ENCODE measurements around the gene JUN.

DNA sequence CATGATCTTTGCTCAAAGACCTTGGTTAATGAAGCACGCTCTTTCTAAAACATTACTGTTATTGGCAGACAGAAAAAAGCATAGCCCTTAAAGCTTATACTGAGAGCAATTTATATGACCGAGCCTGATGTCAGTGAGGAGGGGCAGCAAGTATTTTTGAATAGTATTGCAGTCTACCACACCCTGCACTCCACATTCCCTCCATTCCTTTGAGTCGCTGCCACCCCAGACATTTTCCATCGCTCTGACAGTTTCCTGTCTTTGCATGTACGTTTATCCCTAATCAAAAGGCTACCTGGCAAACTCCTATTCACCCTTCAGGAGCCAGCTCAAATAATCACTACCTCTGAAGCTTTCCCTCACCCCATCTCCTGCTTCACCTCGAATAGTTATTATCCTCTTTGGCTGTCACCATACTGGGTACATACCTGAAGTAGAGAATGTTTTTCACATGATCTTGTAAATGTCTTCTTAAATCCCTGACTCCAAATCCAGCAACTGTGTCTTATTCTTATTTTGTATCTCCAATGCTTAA, 5.5 kb upstream of the JUN start:
- TF ChIP-seq, protein P1, sequence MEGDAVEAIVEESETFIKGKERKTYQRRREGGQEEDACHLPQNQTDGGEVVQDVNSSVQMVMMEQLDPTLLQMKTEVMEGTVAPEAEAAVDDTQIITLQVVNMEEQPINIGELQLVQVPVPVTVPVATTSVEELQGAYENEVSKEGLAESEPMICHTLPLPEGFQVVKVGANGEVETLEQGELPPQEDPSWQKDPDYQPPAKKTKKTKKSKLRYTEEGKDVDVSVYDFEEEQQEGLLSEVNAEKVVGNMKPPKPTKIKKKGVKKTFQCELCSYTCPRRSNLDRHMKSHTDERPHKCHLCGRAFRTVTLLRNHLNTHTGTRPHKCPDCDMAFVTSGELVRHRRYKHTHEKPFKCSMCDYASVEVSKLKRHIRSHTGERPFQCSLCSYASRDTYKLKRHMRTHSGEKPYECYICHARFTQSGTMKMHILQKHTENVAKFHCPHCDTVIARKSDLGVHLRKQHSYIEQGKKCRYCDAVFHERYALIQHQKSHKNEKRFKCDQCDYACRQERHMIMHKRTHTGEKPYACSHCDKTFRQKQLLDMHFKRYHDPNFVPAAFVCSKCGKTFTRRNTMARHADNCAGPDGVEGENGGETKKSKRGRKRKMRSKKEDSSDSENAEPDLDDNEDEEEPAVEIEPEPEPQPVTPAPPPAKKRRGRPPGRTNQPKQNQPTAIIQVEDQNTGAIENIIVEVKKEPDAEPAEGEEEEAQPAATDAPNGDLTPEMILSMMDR (IDR thresholded peaks at IDR 0.05) = no peak
- TF ChIP-seq, protein P2, sequence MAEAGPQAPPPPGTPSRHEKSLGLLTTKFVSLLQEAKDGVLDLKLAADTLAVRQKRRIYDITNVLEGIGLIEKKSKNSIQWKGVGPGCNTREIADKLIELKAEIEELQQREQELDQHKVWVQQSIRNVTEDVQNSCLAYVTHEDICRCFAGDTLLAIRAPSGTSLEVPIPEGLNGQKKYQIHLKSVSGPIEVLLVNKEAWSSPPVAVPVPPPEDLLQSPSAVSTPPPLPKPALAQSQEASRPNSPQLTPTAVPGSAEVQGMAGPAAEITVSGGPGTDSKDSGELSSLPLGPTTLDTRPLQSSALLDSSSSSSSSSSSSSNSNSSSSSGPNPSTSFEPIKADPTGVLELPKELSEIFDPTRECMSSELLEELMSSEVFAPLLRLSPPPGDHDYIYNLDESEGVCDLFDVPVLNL (CRISPR knock-in tag; IDR thresholded peaks at IDR 0.05; ENCODE audit: borderline replicate concordance, low read depth) = no peak
- TF ChIP-seq GABPB1 (CRISPR knock-in tag; IDR thresholded peaks at IDR 0.05) (no peak), ELF4 (CRISPR knock-in tag; IDR thresholded peaks at IDR 0.05; ENCODE audit: low read depth) (no peak), HMGA2 (CRISPR knock-in tag; IDR thresholded peaks at IDR 0.05) (no peak), ZNF317 (CRISPR knock-in tag; IDR thresholded peaks at IDR 0.05; ENCODE audit: borderline replicate concordance, low read depth) (no peak), GTF2I (CRISPR knock-in tag; conservative IDR thresholded peaks at IDR 0.05) (no peak), NR1H2 (CRISPR knock-in tag; IDR thresholded peaks at IDR 0.05) (no peak)
- TF ChIP-seq, protein P3, sequence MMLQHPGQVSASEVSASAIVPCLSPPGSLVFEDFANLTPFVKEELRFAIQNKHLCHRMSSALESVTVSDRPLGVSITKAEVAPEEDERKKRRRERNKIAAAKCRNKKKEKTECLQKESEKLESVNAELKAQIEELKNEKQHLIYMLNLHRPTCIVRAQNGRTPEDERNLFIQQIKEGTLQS (CRISPR knock-in tag; conservative IDR thresholded peaks at IDR 0.05) = no peak
- TF ChIP-seq, protein P4, sequence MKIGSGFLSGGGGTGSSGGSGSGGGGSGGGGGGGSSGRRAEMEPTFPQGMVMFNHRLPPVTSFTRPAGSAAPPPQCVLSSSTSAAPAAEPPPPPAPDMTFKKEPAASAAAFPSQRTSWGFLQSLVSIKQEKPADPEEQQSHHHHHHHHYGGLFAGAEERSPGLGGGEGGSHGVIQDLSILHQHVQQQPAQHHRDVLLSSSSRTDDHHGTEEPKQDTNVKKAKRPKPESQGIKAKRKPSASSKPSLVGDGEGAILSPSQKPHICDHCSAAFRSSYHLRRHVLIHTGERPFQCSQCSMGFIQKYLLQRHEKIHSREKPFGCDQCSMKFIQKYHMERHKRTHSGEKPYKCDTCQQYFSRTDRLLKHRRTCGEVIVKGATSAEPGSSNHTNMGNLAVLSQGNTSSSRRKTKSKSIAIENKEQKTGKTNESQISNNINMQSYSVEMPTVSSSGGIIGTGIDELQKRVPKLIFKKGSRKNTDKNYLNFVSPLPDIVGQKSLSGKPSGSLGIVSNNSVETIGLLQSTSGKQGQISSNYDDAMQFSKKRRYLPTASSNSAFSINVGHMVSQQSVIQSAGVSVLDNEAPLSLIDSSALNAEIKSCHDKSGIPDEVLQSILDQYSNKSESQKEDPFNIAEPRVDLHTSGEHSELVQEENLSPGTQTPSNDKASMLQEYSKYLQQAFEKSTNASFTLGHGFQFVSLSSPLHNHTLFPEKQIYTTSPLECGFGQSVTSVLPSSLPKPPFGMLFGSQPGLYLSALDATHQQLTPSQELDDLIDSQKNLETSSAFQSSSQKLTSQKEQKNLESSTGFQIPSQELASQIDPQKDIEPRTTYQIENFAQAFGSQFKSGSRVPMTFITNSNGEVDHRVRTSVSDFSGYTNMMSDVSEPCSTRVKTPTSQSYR (CRISPR knock-in tag; IDR thresholded peaks at IDR 0.05) = no peak
